Measurements from ENCODE around the gene FRMD4A.

DNA sequence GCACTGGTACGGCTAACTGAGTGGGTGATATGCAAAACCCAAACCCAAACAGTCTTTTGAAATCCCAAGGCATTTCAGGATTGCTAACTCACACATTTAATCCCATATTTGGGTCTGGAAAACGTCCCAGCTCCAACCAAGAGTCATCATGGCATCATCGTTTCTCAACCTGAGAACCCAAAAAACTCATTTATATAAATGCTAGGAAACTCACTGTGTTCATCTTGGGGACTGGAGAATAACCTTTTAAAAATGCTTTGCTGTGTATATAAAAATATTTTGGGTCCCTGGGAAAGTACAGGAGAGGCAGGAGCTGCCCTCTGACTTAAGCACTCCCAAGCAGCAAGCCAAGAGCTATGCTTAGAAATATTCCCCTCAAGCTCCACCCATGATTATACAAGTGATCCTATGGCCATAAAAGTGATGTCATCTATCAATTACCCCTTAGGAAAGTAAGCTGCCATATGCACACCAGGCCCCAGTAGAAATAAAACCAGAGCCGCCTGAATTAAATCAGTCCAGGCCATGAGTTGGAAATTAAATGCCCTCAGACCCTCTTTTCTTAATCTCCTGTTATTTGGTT is 352.1 kb downstream of the FRMD4A start:
- no peak for TF ChIP-seq POLR2A (IDR thresholded peaks at IDR 0.05)
- TF ChIP-seq, protein P1, sequence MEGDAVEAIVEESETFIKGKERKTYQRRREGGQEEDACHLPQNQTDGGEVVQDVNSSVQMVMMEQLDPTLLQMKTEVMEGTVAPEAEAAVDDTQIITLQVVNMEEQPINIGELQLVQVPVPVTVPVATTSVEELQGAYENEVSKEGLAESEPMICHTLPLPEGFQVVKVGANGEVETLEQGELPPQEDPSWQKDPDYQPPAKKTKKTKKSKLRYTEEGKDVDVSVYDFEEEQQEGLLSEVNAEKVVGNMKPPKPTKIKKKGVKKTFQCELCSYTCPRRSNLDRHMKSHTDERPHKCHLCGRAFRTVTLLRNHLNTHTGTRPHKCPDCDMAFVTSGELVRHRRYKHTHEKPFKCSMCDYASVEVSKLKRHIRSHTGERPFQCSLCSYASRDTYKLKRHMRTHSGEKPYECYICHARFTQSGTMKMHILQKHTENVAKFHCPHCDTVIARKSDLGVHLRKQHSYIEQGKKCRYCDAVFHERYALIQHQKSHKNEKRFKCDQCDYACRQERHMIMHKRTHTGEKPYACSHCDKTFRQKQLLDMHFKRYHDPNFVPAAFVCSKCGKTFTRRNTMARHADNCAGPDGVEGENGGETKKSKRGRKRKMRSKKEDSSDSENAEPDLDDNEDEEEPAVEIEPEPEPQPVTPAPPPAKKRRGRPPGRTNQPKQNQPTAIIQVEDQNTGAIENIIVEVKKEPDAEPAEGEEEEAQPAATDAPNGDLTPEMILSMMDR (IDR thresholded peaks at IDR 0.05): no peak
